Testis (tissue), 2 donors: Measurements from ENCODE around the gene MED17.

Experiments
- POLR2A ChIP-seq: fragments of 450-650 bp; IDR thresholded peaks from one replicate; pipeline ENCODE4 v1.6.1; 2017; ENCODE audit warnings: antibody characterized with exemption, mild to moderate bottlenecking, moderate library complexity
- TF ChIP-seq, protein P1 (sequence below), 3 experiments: fragments of 450-650 bp in 2 of 3; fragments of 200-600 bp in 1 of 3; sonication (generic) in 1 of 3; IDR thresholded peaks; one replicate each; pipeline ENCODE4 v1.5.1; 2016 to 2019; ENCODE audit warnings: antibody characterized with exemption in 3 of 3, mild to moderate bottlenecking in 2 of 3, moderate library complexity in 1 of 3

DNA sequence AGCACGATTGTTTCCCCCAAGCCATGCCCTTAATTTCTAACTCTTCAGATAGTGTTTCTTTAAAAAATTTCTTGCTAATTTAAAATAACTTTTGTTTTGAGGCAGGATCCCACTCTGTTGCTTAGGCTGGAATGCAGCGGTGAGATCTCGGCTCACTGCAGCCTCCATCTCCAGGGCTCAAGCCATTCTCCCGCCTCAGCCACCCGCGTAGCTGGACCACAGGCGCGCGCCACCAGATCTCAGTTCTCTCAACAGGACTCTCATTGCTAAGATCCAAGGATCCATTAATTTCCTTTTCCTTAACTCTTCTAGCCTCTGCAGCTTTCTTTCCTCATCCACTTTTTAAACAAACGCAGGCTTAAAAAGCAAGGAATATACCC, 327 bp upstream of the MED17 start:
- TF ChIP-seq POLR2A = no peak
- TF ChIP-seq, protein P1, sequence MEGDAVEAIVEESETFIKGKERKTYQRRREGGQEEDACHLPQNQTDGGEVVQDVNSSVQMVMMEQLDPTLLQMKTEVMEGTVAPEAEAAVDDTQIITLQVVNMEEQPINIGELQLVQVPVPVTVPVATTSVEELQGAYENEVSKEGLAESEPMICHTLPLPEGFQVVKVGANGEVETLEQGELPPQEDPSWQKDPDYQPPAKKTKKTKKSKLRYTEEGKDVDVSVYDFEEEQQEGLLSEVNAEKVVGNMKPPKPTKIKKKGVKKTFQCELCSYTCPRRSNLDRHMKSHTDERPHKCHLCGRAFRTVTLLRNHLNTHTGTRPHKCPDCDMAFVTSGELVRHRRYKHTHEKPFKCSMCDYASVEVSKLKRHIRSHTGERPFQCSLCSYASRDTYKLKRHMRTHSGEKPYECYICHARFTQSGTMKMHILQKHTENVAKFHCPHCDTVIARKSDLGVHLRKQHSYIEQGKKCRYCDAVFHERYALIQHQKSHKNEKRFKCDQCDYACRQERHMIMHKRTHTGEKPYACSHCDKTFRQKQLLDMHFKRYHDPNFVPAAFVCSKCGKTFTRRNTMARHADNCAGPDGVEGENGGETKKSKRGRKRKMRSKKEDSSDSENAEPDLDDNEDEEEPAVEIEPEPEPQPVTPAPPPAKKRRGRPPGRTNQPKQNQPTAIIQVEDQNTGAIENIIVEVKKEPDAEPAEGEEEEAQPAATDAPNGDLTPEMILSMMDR (IDR thresholded peaks at IDR 0.05) = no peak
